Measurements from ENCODE around the gene GMFB.

Gene GMFB

DNA sequence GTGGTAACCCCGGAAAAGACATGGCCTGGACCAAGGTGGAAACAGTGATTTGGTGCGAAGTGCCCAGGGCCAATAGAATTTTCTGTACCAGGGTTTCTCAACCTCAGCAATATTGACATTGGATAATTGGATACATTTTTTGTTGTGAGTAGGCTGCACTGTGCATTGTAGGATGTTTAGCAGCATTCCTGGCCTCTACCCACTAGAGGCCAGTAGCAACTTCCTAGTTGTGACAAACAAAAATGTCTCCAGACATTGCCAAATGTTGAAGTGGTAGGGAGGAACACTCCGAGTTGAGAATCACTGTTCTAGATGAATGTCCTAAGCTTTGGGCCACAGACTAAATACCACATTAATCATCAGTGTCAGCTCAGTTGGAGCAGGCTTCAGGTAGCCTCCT is 14.7 kb upstream of the GMFB start:
- TF ChIP-seq, protein P1, sequence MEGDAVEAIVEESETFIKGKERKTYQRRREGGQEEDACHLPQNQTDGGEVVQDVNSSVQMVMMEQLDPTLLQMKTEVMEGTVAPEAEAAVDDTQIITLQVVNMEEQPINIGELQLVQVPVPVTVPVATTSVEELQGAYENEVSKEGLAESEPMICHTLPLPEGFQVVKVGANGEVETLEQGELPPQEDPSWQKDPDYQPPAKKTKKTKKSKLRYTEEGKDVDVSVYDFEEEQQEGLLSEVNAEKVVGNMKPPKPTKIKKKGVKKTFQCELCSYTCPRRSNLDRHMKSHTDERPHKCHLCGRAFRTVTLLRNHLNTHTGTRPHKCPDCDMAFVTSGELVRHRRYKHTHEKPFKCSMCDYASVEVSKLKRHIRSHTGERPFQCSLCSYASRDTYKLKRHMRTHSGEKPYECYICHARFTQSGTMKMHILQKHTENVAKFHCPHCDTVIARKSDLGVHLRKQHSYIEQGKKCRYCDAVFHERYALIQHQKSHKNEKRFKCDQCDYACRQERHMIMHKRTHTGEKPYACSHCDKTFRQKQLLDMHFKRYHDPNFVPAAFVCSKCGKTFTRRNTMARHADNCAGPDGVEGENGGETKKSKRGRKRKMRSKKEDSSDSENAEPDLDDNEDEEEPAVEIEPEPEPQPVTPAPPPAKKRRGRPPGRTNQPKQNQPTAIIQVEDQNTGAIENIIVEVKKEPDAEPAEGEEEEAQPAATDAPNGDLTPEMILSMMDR (IDR thresholded peaks at IDR 0.05): peak; percentile 58

DNA sequence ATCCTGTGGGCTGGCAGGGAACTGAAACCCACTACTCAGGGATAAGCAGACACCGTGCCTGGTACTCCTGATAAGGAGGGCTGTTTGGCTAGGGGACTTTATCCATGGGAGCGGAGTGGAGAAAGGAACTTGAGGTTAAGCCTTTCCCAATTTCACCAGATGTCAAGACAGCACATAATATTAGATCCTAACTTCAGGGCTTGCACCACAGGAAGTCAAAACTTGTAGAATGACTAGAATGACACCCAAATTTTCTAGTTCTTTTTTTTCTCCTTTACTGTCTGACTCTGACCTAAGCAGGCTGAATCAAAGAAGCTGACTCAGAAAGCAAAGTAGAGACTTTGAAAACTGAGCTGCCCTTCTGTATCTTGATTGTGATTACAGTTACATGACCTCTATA is 13.8 kb upstream of the GMFB start:
- TF ChIP-seq, protein P1 (IDR thresholded peaks at IDR 0.05): no peak

DNA sequence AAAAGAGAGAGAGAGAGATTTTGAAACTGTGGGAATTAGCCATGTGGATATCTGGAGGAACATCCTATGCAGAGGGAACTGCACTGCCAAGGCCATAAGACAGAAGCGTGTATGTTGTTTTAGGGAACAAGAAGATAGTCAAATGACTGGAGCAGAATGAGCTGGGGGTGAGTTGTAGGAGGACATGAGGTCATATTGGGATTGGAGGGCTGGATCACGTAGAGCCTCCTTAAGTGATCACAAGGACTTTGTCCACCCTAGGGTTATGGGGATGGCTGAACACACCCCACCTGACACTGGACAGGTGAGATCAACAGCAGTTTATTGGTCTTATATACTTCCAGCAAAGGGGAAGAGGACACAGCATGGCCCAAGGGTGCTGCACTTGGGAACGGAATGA is 12.7 kb upstream of the GMFB start:
- TF ChIP-seq, protein P1 (IDR thresholded peaks at IDR 0.05): no peak

DNA sequence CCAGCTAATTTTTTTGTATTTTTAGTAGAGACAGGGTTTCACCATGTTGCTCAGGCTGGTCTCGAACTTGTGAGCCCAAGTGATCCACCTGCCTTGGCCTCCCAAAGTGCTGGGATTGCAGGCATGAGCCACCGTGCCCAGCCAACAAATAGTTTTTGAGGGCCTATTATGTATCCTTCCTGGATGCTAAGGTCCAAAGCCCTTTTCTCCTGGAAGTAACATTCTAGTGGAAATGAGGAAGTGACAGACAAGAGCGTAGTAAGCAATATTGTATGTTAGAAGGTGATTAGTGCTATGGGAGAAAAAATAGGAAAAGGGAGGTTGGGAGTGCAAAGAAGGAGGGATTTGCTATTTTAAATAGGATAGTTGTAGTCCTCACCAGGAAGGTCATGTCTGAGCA is 12.0 kb upstream of the GMFB start:
- TF ChIP-seq, protein P1 (IDR thresholded peaks at IDR 0.05): no peak

DNA sequence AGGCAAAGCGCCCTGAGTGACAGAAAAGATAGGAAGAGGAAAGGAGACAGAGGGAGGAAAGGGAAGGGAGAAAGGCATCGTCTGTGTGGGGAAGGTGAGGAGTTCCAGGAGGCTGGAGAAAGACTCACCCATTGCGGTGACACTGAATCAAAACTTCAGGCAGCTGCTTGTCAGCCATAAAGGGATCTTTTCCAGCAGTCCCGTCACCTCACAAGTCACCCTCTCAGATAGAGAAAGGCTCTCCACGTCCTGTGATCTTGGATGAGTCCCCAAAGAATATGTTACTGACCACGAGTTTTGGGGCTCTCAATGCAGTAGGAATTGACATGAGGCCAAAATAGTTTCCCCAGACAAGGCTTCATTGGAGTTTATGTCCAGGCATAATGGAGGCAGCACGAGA is 9.8 kb upstream of the GMFB start:
- TF ChIP-seq, protein P1 (IDR thresholded peaks at IDR 0.05): no peak

DNA sequence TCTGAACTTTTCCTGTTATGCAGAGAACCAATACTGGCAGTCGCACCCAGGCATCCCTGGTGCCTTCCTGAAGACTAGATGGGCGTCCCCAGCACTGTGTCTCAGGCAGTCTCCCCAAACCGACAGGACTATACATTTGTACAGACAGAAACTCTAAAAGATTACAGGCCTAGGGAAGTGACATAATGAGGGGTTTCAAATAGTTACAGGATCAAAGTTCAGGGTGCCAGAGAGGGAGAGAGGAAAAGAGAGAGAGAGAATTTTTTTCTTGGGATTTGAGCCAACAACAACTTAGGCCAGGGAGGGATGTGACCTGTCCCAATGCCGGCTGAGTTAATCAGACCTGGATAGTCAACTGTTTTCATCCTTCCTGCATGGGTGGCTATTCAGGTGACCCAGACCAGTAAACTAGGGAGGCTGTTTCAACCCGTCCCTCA is 9.3 kb upstream of the GMFB start:
- TF ChIP-seq, protein P1 (IDR thresholded peaks at IDR 0.05): no peak

DNA sequence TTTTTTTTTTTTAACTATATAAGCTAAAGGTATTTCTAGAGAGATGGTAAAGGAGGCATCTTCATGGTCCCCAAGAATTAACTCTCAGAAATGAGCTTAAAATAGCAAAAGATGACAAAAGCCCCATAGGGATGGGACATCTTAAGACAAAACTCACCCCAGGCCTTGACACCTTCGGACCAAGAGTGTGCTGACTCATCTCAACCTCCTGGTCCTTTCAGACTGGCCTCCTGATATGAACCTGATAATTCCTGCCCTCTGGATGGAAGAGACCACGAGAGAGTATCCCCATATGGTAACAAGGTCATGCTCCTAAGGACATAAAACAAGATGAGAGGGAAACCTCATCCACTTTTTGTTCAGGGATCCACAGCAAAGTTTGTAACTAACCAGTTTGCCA is 8.4 kb upstream of the GMFB start:
- TF ChIP-seq, protein P1 (IDR thresholded peaks at IDR 0.05): no peak

DNA sequence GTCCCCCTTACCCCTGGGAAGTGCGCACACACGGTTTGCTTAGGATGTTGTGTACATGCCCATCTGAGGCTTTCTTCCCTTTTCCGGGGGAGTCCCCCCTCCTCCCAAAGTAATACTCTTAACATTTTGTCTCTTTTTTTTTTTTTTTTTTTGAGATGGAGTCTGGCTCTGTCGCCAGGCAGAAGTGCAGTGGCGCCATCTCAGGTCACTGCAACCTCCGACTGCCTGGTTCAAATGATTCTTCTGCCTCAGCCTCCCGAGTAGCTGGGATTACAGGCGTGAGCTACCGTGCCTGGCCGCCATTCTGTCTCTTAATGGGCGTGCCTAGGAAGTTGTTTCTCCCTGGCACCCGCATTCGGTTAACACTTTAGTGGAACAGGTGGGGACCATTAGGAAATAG is 4.5 kb upstream of the GMFB start:
- TF ChIP-seq, protein P1 (IDR thresholded peaks at IDR 0.05): no peak
